C4-2B (cell line): ENCODE results near the gene GLI3.

ENCODE experiments used
- CTCF ChIP-seq: fragments of 450-650 bp; conservative IDR thresholded peaks from 2 replicates; pipeline ENCODE4 v1.5.1; 2017; ENCODE audit warnings: mild to moderate bottlenecking
- ZFX ChIP-seq: fragments of 450-650 bp; IDR thresholded peaks from 2 replicates; pipeline ENCODE4 v1.6.1; 2017

- TF ChIP-seq CTCF (no peak), ZFX (no peak)
Measured at GRCh38 chr7:42262964-42263363, 26.0 kb upstream of the GLI3 start.
